ENCODE measurements around the gene MCF2L2.

Gene MCF2L2

GRCh38 chr3:183349421-183350157 lies 78.8 kb downstream of the MCF2L2 start:
- Mint-ChIP-seq H3K36me3 (ENCODE audit: low read depth) (no peaks in the 10 kb centered on the region), H3K27ac (no peak overlapping the region), H3K4me1 (peaks cover 23% of the 10 kb centered on the region), H3K9me3 (peaks cover 5% of the 10 kb centered on the region), H3K4me3 (no peak overlapping the region), H3K27me3 (peaks cover 1% of the 10 kb centered on the region)
- DNase-seq: no peak
- no peak for ATAC-seq

- peaks cover 7% of the 10 kb centered on the region for H3K4me1 Mint-ChIP-seq
- H3K4me3 Mint-ChIP-seq: no peak overlapping the region
- H3K36me3 Mint-ChIP-seq (ENCODE audit: low read depth): no peaks in the 10 kb centered on the region
- ATAC-seq (no peak), DNase-seq (no peak)
- no peaks in the 10 kb centered on the region for H3K27me3 Mint-ChIP-seq
- H3K27ac Mint-ChIP-seq: no peak overlapping the region
- peaks cover 7% of the 10 kb centered on the region for H3K9me3 Mint-ChIP-seq
These were observed 85.6 kb downstream of the MCF2L2 start for GRCh38 chr3:183342824-183343223.

DNA sequence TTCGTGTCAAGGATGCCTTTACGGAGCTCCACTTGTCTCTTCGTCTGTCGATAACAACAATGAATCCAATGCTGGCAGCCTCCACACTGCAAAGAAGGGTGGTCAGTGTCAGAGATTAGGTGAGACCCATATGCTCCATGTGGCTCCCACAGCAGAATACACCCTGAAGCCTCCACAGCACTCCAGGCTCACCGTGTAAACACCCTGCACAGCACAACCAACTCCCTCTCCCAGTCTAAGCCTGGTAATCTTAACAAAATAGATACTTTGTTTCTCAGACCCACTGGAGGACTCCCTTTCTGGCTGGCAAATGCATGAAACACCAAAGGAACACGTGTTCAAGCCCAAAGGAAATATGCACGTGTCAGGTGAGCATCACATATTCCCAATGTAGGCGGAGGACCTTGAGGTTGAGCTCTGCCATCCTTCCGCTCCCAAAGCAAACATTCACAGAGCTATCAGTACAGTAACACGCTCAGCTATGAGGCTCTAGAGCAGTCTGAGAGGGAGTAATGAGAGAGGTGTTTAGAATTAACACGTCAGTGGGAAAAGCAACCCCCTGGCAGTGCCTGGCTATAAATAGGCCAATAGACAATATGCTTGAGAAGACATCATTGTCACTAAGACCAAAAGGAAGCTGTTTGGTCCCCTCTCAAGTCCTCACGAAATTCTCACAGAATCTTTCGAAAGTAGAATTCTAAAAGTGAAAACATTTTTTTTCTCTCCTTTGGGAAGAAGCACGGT lies 86.7 kb downstream of the MCF2L2 start:
- Mint-ChIP-seq H3K4me3 (no peak overlapping the region), H3K27ac (no peak overlapping the region), H3K36me3 (ENCODE audit: low read depth) (no peaks in the 10 kb centered on the region), H3K27me3 (no peaks in the 10 kb centered on the region), H3K4me1 (peaks cover 7% of the 10 kb centered on the region), H3K9me3 (peaks cover 7% of the 10 kb centered on the region)
- ATAC-seq (no peak), DNase-seq (no peak)

- no peak for DNase-seq
- Mint-ChIP-seq H3K27ac (no peak overlapping the region), H3K9me3 (peaks cover 7% of the 10 kb centered on the region), H3K4me1 (peaks cover 7% of the 10 kb centered on the region), H3K36me3 (ENCODE audit: low read depth) (no peaks in the 10 kb centered on the region), H3K4me3 (no peak overlapping the region), H3K27me3 (no peaks in the 10 kb centered on the region)
- ATAC-seq: no peak
These were observed 88.2 kb downstream of the MCF2L2 start for GRCh38 chr3:183340222-183340621.

GRCh38 chr3:183339461-183340086 lies 88.8 kb downstream of the MCF2L2 start:
- Mint-ChIP-seq H3K36me3 (ENCODE audit: low read depth) (no peaks in the 10 kb centered on the region), H3K27ac (no peak overlapping the region), H3K27me3 (no peaks in the 10 kb centered on the region), H3K4me1 (peaks cover 7% of the 10 kb centered on the region), H3K9me3 (peaks cover 2% of the 10 kb centered on the region), H3K4me3 (no peak overlapping the region)
- DNase-seq: no peak
- no peak for ATAC-seq

GRCh38 chr3:183338520-183338919 lies 89.9 kb downstream of the MCF2L2 start:
- Mint-ChIP-seq H3K27ac (no peak overlapping the region), H3K9me3 (no peaks in the 10 kb centered on the region), H3K27me3 (no peaks in the 10 kb centered on the region), H3K4me3 (no peak overlapping the region), H3K36me3 (ENCODE audit: low read depth) (no peaks in the 10 kb centered on the region), H3K4me1 (peaks cover 7% of the 10 kb centered on the region)
- ATAC-seq (no peak), DNase-seq (no peak)

DNA sequence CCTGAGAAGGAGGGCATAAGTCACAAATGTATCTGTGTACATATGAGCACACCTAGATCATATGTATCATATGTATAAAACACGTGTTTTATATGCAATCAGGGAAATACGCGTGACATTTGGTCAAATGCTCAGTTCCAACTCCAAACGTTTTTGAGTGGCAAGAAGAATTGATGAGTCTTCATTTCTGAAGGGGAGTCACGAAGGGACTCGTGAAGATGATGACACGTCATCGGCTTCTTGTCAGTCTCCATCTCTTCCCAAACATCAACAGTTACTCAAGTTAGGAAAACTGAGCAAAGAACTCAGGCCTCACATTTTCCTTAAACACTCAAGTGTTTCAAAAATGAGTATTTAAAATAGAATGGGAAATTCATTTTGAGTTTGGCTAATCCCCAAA lies 95.9 kb downstream of the MCF2L2 start:
- Mint-ChIP-seq H3K36me3 (ENCODE audit: low read depth) (no peaks in the 10 kb centered on the region), H3K27me3 (no peaks in the 10 kb centered on the region), H3K27ac (no peak overlapping the region), H3K4me1 (peaks cover 32% of the 10 kb centered on the region), H3K9me3 (no peaks in the 10 kb centered on the region), H3K4me3 (no peak overlapping the region)
- DNase-seq: no peak
- ATAC-seq: no peak

DNA sequence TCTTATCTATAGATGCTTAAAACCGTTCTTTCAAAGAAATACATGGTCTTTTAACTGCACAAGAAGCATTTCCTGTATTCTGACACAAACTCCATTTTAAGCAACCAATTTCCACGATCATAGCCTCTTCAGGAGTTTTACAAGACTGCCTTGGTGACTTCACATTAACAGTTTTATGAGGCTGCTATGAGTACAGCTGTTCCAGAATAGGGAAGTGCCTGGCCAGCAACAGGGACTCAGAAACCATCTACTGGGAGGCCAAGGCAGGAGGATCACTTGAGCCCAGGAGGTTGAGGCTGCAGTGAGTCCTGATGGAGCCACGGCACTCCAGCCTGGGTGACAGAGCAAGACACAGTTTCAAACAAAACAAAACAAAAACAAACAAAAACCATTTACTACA lies 96.9 kb downstream of the MCF2L2 start:
- no peaks in the 10 kb centered on the region for H3K27me3 Mint-ChIP-seq
- H3K4me3 Mint-ChIP-seq: no peak overlapping the region
- no peaks in the 10 kb centered on the region for H3K36me3 Mint-ChIP-seq (ENCODE audit: low read depth)
- peaks cover 36% of the 10 kb centered on the region for H3K4me1 Mint-ChIP-seq
- H3K27ac Mint-ChIP-seq: no peak overlapping the region
- ATAC-seq (no peak), DNase-seq (no peak)
- no peaks in the 10 kb centered on the region for H3K9me3 Mint-ChIP-seq

DNA sequence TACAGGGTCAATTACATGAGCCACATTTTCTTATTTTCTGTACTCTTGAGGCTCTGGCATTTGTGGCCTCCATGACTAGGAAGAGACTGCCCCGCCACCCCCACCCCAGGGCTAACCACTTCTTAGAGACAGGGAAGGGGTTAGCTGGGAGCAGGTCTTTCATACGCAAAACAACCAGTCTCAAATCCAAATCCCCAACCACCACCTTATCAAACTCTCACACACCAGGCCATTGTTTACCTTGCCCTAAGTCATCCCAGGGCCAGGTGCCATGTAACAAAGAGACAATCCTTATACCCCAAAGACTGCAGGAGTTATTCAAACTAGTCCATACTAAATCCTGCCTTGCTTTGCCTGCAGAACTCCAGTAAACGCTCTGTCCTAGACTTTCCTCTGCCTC lies 97.5 kb downstream of the MCF2L2 start:
- Mint-ChIP-seq H3K9me3 (no peaks in the 10 kb centered on the region), H3K27ac (no peak overlapping the region)
- ATAC-seq: no peak

DNA sequence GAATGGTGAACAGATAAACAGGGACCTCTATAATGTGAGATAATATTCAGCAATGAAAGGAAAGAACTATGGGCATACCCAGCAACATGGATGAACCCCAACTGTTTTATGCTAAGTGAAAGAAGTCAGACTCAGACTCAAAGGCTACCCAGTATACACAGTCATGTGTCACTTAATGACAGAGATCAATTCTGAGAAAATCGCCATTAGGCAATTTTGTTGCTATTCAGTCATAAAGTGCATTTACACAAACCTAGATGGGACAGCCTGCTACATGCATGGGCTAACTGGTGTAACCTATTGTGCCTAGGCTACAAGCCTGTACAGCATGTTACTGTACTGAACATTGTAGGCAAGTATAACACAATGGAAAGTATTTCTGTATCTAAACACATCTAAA lies 98.9 kb downstream of the MCF2L2 start:
- Mint-ChIP-seq H3K36me3 (ENCODE audit: low read depth) (no peaks in the 10 kb centered on the region), H3K27ac (no peak overlapping the region), H3K4me3 (no peak overlapping the region), H3K9me3 (no peaks in the 10 kb centered on the region), H3K27me3 (no peaks in the 10 kb centered on the region), H3K4me1 (peaks cover 46% of the 10 kb centered on the region)
- DNase-seq (no peak), ATAC-seq (peak; percentile 33)

More for the DNA sequence above, 97.5 kb downstream of the MCF2L2 start:
- Mint-ChIP-seq H3K36me3 (ENCODE audit: low read depth) (no peaks in the 10 kb centered on the region), H3K27me3 (no peaks in the 10 kb centered on the region), H3K4me3 (no peak overlapping the region), H3K4me1 (peaks cover 41% of the 10 kb centered on the region)
- DNase-seq: no peak

- H3K4me3 Mint-ChIP-seq: no peak overlapping the region
- H3K27me3 Mint-ChIP-seq: no peaks in the 10 kb centered on the region
- no peak overlapping the region for H3K27ac Mint-ChIP-seq
- H3K4me1 Mint-ChIP-seq: peaks cover 46% of the 10 kb centered on the region
- no peaks in the 10 kb centered on the region for H3K9me3 Mint-ChIP-seq
- DNase-seq (no peak), ATAC-seq (peak; percentile 37)
- H3K36me3 Mint-ChIP-seq (ENCODE audit: low read depth): no peaks in the 10 kb centered on the region
These were observed 99.6 kb downstream of the MCF2L2 start for GRCh38 chr3:183328823-183329222.

GRCh38 chr3:183328164-183328563 lies 100.3 kb downstream of the MCF2L2 start:
- Mint-ChIP-seq H3K27me3 (no peaks in the 10 kb centered on the region), H3K27ac (no peak overlapping the region), H3K36me3 (ENCODE audit: low read depth) (no peaks in the 10 kb centered on the region), H3K9me3 (no peaks in the 10 kb centered on the region), H3K4me3 (no peak overlapping the region), H3K4me1 (peaks cover 46% of the 10 kb centered on the region)
- ATAC-seq (peak; percentile 25), DNase-seq (no peak)

DNA sequence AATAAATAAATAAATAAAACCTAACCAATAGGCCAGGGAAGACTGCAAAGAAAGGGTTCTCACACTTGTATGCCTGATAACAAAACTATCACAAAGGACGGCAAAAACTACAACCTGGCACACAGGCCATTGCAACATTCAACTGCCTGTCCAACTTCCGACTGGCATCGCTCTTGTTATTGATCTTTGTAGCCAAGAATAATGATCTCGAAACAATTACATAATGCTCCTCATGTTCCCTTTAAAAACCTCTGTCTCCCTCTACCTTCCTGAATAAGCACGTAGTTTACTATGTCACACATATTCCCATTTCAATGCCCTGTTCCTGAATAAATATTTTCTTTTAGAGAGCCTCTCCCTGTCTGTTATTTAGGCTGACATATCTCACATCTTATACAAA lies 101.1 kb downstream of the MCF2L2 start:
- Mint-ChIP-seq H3K27ac (no peak overlapping the region), H3K4me1 (peaks cover 46% of the 10 kb centered on the region), H3K27me3 (no peaks in the 10 kb centered on the region), H3K36me3 (ENCODE audit: low read depth) (no peaks in the 10 kb centered on the region), H3K9me3 (no peaks in the 10 kb centered on the region), H3K4me3 (no peak overlapping the region)
- ATAC-seq: no peak
- DNase-seq: no peak

DNA sequence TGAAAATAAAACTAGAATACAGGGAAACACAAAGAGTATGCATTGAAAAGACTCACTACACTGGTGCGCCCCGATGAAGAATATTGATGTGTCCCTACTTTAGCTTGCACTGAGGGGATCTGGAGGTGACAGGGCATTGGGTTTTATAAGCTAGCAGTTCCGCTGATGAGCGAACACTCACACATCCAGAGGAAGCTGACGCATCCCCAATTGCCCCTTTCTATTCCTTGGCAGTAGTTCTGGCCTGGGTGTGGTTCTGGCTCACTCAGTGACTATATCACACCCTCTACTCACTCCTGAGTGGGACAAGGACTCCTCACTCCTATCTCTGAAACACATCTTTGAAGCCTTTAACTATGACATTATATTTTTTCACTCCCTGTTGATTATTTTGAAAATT lies 104.3 kb downstream of the MCF2L2 start:
- ATAC-seq (no peak), DNase-seq (no peak)
- no peaks in the 10 kb centered on the region for H3K9me3 Mint-ChIP-seq
- H3K36me3 Mint-ChIP-seq (ENCODE audit: low read depth): no peaks in the 10 kb centered on the region
- H3K4me1 Mint-ChIP-seq: peaks cover 35% of the 10 kb centered on the region
- H3K27me3 Mint-ChIP-seq: no peaks in the 10 kb centered on the region
- no peak overlapping the region for H3K4me3 Mint-ChIP-seq
- no peak overlapping the region for H3K27ac Mint-ChIP-seq

- peaks cover 11% of the 10 kb centered on the region for H3K4me1 Mint-ChIP-seq
- H3K27ac Mint-ChIP-seq: peak overlapping the region; percentile 29
- no peak for DNase-seq
- H3K9me3 Mint-ChIP-seq: no peaks in the 10 kb centered on the region
- ATAC-seq: peak; percentile 28
- no peaks in the 10 kb centered on the region for H3K36me3 Mint-ChIP-seq (ENCODE audit: low read depth)
- no peak overlapping the region for H3K4me3 Mint-ChIP-seq
- H3K27me3 Mint-ChIP-seq: no peaks in the 10 kb centered on the region
These were observed 109.0 kb downstream of the MCF2L2 start for GRCh38 chr3:183319371-183319770.

Data from activated naive CD8-positive, alpha-beta T cell treated with anti-CD3 and anti-CD28 coated beads, Interleukin-2, amount 50 U/mL, for 24 hours (primary cell).